Stimulated activated CD8-positive, alpha-beta memory T cell treated with anti-CD3 and anti-CD28 coated beads, Interleukin-7, amount 100 ng/mL, for 48 hours (primary cell): ENCODE measurements around the gene BCL11A.

Experiments used
- DNase-seq, 2 donors: peaks; one replicate each; pipeline ENCODE4 v3.0.0-alpha.2; 2020; ENCODE audit warnings: low read depth in 1 of 2; ENCODE audit errors: extremely low read depth in 1 of 2

BCL11A gene

DNA sequence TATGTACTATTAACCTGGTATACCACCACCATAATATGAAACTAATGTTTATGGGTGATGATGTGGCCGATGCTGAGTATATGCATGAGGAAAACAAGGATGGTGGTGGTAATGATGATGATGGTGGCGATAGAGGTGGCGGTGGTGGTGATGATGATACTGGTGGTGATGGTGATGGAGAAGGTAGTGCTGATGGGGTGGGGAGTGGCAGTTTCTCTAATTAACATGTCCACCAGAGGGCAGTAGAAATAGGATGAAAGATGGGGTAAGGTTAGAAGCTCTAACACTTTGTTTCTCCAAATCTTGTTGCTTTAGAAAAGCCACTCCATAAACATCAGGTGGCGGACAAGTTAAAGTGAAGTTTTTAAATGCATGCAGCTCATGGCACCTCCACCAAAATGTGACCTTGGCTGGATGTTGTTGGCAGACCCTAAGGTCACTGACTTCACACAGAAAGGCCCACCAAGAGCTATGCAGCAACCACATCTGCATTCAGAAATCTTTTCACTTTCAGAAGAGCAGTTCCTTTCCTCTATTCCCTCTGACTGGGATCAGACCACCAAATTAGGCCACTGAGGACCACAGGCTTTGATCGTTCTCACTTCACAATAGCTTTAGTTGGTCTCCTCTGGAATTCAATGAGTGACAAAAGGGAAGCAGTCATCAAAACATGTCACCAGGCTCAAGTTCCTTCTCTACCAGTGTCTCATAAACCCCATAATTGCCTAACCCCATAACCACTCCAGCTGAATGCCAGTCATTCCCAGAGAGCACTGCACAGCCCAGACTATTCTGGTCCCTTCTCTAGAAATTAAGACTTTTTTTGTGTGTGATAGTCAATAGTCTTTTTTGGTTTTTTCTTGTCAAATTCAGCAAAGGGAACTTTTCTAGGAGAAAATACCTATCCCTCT, 7.5 kb upstream of the BCL11A start:
- no peak for DNase-seq

DNA sequence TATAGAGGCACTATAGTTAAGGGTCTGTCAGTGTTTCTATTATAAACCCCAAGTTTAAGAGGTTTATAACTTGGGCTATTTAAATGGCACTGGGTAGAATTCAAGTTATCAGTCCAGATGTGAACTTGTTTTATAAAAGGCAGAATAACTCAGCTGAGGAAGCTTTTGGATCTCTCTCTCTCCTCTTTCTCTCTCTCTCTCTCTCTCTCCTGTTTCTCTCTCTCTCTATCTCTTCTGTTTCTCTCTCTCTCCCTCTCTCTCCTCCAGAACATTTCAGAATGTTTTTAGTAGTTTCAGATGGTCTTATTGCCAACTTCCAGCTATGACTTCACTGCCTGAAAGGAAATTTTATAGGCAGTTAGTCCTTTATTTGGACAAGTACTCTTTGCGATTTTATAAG, 6.4 kb upstream of the BCL11A start:
- DNase-seq = no peak

DNA sequence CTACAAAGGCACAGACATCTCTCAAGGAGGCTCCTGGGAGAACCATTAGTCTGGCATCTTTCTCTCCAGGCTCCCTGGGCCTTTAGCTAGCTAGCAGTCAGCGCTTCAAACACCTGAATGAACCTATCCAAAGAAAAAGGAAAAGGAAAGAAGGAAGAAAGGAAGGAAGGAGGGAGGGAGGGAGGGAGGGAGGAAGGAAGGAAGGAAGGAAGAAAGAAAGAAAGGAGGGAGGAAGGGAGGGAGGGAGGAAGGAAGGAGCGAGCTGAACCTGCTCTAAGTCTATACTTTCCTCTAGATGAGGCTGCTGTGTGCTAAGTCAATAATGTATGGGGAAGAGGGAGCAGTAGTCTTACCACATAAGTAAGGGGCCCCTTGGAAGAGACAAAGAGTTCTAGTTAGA, 5.1 kb upstream of the BCL11A start:
- no peak for DNase-seq

DNA sequence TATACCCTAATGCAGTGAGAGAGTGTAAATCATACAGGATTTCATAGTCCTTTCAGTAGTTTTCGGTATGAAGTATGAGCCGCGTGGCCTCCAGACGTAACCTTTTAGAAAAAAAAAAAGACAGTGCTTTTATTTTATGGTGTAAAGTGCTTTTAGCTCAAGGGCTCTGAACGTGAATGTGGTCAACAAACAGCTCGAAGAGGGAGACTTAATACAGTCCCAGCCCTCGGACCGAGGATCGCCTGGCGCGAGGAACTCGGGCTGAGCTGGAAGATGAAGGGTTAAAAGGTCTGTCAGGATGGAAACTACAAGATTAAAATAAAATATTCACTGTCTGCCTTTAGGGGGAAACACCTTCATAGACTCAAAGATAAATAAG, 4.0 kb upstream of the BCL11A start:
- DNase-seq = no peak

DNA sequence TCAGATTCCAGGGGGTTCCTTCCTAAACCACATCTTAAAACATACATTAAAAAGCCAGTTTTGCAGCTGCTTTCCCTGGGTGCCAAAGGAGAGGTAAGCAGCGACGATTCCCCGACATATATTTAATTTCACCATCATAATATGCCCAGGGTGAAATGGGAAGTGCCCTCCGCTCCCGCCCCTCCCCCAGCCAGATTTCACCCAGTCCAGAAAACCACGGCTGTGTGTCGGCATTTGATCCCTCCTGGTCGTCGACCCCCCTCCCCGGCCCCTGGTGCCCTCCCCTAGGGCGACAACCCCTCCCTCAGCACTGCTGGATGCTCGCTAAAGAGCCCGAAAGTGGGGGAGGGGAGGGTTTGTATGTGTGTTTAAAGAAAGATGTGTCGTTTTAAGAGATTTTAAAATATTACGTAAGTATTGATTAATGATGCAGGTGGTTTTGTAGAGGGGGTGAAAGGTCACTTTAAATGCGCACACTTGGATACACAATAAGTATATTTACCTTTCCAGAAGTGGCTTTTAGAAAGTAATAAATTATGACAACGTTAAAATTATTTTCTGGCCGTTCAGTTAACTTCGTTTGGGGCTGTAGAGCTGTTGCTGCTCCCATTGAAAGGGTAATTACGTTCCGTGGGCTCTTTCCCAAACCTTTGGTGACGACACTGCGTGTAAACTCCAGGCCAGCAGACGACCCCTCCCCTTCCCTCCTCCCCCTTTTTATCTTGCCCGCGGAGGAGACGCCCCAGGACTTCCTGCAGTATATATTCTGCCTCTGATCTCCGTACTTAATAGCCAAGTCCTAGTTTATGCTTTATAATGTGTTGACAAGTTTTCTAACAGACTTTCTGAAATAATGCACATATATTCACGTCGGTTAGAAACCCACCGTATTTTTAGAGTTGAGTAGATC, 3.4 kb upstream of the BCL11A start:
- no peak for DNase-seq

DNA sequence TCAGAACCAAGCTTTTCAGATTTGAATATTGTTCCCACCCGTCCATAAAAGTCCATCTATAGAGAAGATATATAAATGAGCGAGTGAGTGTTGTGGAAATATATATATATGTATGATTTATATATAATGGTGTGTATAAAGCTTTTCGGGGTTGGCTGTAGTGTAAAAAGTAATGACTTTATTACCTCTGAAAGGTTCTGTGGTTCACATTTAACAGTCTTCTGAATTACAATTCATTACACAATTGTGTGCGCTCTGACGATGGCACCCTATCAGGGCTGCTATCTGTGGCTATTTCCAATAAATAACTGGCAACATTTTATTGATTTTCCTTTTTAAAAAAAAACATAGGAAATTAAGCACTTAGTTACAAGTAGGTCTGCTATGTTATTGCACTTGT, 2.7 kb upstream of the BCL11A start:
- no peak for DNase-seq

DNA sequence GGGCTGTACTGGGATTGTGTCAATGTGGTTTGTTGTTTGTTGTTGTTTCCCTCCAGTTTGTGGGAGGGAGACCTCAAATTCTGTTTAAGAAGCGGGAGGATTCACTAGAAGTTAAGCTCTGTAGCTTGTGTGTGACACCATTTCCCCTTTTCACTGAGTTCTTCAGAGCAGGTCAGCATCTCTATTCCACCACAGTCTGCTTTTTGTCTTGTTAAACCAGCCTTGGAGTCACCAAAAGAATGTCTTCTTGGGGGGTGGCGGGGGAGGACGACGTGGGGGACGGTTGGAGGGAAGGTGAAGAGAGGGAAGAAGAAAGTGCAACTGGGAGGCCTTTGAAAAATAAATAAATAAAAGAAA, 2.3 kb upstream of the BCL11A start:
- DNase-seq = no peak

DNA sequence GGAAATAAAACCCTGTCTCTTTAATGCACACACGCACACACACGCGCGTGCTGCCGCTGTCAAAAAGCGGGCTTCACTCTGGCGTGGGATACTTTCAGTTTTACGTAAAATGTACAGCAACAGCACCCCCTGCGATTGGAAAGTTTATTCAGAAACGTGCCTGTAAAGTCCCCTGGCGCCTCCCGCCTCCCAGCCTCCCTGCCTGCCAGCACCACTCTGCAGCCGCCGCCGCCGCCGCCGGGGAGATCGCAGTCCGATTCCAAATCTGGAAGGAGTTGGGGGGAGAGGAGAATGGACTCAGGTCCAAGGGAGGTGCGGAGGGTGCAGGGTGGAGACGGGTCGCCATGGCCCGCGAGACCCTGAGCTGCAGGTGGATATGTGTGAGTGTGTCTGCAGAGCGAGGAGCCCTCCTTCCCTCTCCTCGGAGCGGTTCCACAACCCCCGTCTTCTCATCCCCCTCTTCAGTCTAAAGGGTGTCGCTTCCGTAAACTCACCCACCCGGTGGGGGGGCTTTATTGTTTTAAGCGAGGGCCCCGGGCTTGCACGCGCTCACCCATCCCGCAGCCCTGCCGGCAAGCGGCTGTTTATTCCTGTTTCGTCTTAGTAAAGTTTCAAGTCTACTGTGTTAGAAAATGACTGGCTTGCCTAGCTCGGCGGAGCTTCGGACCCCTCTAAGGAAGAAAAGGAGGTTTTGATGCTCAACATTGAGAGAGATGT, 1.8 kb upstream of the BCL11A start:
- DNase-seq = no peak

DNA sequence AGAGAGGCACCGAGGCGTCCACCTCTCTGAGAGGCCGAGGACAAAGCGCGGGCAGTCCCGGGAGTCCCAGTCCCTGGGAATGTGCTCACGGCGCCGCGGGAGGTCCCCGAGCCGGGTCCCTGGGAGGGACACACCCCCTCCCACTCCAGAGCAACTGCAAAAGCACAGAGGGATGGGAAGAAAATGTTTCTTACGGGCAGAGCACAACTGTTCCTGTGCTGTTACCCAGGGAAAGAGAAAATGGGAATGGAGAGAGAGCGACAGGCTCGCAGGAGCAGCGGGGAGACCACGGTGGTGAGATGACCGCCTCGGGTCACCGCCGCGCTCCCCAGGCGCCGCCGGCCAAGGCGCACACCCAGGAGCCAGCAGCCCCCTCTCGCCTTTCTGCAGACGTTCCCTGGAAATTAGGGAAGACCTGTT, 1.2 kb upstream of the BCL11A start:
- no peak for DNase-seq

DNA sequence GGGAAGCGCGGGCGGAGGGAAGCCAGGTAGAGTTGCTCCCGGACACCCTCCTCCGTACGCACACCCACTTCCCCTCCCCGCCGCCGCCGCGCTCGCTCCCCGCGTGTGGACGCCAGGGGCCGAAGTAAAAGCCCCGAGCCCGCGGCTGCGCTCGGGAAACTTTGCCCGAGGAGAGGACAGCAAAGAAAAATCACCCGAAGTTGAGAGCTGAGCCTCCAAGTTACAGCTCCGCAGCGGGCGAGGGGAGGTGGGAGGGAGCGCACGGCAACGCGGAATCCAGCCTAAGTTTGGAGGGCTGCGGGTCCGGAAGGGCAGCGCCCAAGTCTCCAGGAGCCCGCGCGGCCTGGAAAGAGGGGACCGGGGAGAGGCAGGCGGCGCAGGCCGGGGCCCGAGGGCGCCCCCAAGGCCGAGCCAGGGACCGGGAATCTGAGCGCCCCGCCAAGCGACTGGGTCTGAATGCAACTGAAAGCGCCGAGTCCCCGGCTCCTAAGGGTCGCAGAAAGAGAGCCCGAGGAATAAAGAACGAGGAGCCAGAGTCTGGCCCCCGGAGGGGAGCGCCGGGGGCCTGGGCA, 706 bp upstream of the BCL11A start:
- DNase-seq = no peak

DNA sequence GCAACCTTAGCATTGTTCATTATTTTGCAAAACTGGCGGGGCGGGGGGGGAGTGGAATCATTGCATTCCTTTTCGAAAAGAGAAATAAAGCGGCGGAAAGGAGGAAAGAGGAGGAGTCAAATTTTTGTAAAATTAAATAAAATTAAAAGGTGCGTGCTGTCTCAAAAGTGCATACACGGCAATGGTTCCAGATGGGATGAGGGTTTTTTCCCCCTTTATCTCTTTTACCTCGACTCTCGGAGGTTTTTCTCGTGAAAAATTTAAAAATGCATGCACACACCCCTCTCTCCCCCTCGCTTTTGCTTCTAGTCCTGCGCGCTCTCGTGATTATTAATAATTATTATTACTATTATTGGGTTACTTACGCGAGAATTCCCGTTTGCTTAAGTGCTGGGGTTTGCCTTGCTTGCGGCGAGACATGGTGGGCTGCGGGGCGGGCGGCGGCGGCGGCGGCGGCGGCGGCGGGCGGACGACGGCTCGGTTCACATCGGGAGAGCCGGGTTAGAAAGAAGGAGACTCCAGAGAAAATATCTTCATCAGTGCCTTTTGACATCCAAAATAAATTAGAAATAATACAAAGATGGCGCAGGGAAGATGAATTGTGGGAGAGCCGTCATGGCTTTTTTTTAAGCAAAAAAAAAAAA, 481 bp downstream of the BCL11A start:
- DNase-seq = no peak

DNA sequence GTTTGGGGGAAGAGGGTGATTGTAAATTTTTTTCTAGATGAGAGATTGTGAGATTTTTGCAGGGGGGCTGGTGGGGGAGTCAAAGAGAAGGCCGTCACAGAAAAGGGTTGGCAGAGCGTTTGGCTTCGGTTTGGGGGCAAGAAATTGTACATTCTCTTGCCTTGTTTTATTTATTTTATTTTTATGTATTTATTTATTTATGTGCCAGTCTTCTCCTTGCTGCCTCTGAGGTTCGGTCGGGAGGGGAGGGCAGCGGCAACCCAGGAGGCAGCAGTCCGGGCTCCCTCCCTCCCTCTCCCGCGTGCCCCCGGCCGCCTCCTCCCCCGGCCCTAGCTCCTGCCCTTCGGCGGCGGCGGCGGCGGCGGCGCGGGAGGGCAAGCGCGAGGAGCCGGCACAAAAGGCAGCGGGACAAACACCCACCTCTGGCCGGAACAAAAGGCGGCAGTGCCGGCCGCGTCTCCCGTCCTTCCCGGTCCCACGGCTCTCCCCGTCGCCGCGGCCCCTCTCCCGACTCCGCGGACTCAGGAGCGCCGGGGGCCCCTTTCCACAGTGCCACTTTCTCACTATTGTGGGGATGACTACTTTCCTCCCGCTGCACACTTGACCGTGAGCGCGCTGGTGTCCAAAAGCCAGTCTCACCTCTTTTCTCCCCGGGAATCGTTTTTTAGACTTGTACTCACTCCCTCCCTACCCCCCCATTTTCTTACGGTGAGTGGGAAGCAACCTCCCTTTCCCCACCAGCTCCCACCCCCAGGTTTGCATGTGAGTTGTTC, 1.2 kb downstream of the BCL11A start:
- no peak for DNase-seq

DNA sequence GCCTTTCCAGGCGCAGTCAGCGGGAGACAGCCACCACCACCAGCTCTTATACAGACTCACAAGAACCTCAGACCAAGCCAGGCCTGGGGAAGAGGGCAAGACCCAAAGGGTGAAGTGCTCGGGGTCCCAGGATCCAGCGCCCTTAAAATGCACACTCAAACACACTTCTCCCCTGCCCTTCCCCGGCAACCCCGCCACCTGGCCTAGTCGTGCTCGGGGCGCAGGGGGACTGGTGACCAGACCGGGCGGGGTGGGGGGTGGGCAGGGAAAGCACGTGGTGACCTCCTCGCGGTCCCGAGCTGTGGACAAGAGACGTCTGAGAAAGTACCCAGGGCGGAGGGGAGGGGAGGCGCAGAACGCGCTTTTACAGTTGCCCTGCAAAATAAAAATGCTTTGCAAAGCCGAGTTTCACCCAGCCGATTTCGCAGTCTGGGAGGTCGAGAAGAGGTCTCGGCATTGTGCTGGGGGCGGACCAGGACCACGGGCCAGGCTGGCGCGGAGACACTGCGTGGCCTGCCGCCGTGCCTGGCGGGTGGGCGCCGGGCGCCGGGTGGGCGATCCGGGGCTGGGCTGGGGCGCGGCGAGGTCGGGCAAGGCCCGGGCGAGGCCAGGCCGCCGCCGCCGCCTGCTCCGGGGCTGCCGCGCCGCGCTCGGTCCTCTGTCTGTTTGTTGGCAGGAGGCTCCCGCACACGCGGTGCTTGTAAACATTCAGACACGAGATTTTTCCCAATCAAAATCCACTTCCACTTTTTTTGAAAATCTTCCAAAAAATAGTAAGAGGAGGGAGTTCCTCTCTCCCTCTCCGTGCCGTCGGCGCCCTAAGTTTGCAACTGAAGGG, 2.0 kb downstream of the BCL11A start:
- DNase-seq = no peak

DNA sequence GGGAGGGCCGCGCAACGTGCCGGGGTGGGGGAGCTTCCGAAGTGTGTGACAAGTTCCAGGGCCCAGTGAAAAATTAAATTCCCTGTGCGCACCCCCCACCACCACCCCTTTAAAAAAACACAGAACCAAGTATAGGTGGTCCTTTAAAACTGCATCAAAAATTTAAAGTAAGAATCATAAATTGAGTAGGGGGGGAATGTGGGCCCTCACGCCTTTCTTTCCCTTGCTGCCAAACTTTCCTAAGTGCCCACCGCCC, 2.5 kb downstream of the BCL11A start:
- DNase-seq = no peak

DNA sequence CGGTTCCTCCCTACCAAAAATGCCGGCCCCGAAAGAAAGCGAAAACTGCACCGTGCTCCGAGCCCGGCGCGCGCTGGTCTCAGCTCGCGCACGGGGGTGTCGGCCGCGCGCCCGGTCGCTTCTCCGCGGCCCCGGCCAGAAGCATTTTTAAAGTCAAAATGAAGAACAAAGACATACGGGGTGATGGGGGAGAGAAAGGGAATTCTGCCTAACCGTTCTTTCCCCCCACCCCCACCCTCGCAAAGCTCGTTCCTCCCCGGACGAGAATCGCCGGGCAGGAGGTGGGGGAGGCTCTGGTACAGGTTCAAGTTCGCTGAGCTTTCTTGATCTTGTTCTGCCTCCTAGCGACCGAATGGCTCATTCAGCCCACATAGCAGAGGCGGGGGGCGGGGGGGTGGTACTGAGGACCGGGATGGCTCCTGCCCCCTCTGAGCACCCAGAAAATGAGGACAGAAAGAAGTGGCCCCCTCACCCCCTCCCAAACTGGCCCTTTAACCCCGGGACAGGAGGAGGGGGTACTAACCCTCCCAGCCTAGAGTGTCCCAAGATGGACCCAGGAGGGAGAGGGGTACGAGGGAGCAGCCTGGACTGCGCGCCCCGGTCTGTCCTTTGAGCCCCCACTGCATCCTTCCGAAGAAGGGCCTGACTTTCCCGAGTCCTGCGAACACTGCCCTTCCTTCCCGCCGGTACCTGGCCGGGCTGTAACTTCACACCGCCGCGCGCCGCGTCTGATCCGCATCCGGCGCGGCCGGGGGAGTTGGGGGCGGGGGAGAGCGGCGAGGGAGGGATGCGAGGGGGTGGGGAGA, 3.1 kb downstream of the BCL11A start:
- no peak for DNase-seq

DNA sequence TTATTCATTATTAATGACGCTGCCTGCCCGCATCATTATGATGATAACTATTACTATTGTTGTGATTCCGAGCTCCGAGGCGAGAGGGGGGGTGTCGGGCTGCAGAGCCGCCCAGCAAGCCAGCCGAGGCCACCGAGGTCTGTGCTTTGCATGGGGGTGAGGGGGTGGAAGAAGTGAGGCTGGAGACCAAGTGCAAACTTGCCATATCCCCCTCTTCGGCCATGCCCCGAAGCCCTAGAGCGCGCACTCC, 3.6 kb downstream of the BCL11A start:
- DNase-seq = no peak

DNA sequence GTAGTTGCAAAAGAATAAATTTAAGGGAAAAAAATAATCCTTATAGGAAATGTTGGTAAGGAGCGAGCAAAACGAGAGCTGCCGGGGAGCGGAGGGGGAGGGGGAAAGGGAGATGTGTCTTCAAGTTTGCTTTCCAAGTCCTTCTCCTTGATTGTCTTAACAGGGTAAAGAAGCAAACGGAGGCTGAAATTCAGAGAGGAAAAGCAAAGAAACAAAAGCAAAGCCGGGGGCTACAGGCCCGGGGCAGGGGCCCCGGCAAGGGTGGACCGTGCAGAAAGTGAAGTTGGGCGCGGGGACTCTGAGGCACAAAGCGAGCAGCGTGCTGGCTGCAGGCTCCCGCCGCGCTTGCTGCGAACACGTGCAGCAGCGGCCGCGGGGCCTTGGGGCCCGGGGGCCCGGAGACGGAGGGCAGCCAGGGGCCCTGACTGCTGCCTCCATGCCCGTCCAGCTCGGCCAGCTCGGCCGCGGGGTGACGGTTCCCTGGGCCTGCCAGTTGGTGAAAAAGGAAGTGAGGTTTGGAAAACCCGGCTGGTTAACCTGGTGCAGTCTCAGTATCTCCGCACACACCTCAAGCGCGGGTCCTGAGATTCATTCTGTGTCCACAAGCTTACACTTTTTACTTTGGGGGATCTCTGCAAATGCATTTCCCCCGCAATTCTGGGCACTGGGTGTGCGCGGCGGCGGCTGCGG, 4.1 kb downstream of the BCL11A start:
- DNase-seq = no peak

DNA sequence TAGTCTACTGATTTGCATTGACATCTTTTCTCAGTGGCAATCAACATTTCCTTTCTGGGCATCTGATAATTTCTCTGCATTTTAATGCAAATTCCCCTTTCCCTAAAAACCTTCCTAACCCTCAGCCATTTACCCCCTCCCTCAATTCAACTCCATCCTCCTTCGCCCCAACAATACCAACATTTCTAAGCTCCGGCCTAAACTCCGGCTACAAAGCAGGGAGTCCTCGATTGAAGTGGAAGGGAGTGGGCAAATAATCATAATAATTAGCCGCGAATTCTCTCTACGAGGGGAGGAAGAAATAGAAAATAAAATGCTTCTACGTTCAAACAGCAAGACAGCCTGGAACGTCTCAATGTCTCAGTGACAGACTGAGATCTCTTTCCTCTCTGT, 4.6 kb downstream of the BCL11A start:
- DNase-seq = no peak
